Panc1 (cell line): ENCODE measurements around the gene PSPC1.

Experiments
- CTCF ChIP-seq: fragments of 450-650 bp; IDR thresholded peaks from 2 replicates; pipeline ENCODE4 v1.5.1; 2017; ENCODE audit warnings: mild to moderate bottlenecking
- POLR2AphosphoS5 ChIP-seq: IDR thresholded peaks from 2 replicates; pipeline ENCODE4 v1.6.1; 2012; ENCODE audit warnings: mild to moderate bottlenecking, low read depth, low read length, moderate library complexity
- REST ChIP-seq, 2 experiments: IDR thresholded peaks; 2 replicates each; pipeline ENCODE4 v1.6.1; 2011 to 2012; ENCODE audit warnings: low read depth in 2 of 2, control low read depth in 1 of 2, low read length in 1 of 2, mild to moderate bottlenecking in 1 of 2, moderate library complexity in 1 of 2; ENCODE audit not compliant: insufficient read depth in 1 of 2
- SIN3A ChIP-seq: IDR thresholded peaks from 2 replicates; pipeline ENCODE4 v1.6.1; 2012; ENCODE audit warnings: low read depth, mild to moderate bottlenecking, low read length, moderate library complexity, borderline replicate concordance; ENCODE audit not compliant: insufficient read depth

- TF ChIP-seq POLR2AphosphoS5 (no peak), REST (IDR thresholded peaks at IDR 0.05; ENCODE audit: insufficient read depth in 1 of 2, low read depth in 2 of 2, low read length in 1 of 2) (no peak), CTCF (no peak), SIN3A (no peak)
These were observed 102.0 kb downstream of the PSPC1 start for GRCh38 chr13:19680751-19681150.
